K562 (cell line): ENCODE measurements around the gene PSMD4.

ENCODE experiments used
- CEBPB ChIP-seq: fragments of 450-650 bp; IDR thresholded peaks from 2 replicates; pipeline ENCODE4 v1.6.1; 2016; ENCODE audit warnings: missing genetic modification characterization, missing compliant biosample characterization
- POLR2AphosphoS5 ChIP-seq: IDR thresholded peaks from 2 replicates; pipeline ENCODE4 v1.6.1; 2011; ENCODE audit warnings: mild to moderate bottlenecking, low read depth, low read length, moderate library complexity; ENCODE audit not compliant: control insufficient read depth, insufficient read depth
- RCOR1 ChIP-seq, 2 experiments: IDR thresholded peaks; 2 replicates each; pipeline ENCODE4 v1.6.1; 2012; ENCODE audit warnings: low read depth in 2 of 2, low read length in 2 of 2, borderline replicate concordance in 1 of 2, improper control_type of control experiment in 1 of 2
- TF ChIP-seq, protein P1 (sequence below), 3 experiments: IDR thresholded peaks in 2 of 3; conservative IDR thresholded peaks in 1 of 3; 2 replicates each; pipeline ENCODE4 v1.5.1; 2011 to 2012; ENCODE audit warnings: low read length in 3 of 3, mild to moderate bottlenecking in 3 of 3, control low read depth in 2 of 3, improper control_type of control experiment in 1 of 3, inconsistent platforms in 1 of 3, low read depth in 1 of 3, mixed read lengths in 1 of 3, moderate library complexity in 1 of 3; ENCODE audit not compliant: insufficient read depth in 2 of 3
- TF ChIP-seq, protein P2 (sequence below): fragments of 200-800 bp; sonication (Bioruptor generic); IDR thresholded peaks from 2 replicates; pipeline ENCODE4 v1.6.1; 2017; ENCODE audit warnings: missing genetic modification characterization, missing compliant biosample characterization
- TF ChIP-seq, protein P3 (sequence below), 2 experiments: fragments of 450-650 bp in 1 of 2; sonication (generic) in 1 of 2; formaldehyde crosslinking in 1 of 2; IDR thresholded peaks in 1 of 2; conservative IDR thresholded peaks in 1 of 2; 2 replicates each; pipeline versions ENCODE4 v1.6.1 to v1.8.1; 2016 to 2023; ENCODE audit warnings: mild to moderate bottlenecking in 2 of 2, moderate library complexity in 2 of 2, inconsistent platforms in 1 of 2, missing genetic modification reagents in 1 of 2

DNA sequence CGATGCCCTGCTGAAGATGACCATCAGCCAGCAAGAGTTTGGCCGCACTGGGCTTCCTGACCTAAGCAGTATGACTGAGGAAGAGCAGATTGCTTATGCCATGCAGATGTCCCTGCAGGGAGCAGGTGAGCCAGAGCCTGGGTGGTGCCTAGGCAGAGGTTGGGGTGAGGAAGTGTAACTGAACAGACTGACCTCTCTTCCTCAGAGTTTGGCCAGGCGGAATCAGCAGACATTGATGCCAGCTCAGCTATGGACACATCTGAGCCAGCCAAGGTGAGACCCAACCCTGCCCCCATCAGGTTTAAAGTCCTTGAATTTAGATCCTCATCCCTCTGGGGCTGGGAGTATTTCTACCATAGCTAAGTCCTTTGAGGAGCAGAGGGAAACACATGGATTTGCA, 11.8 kb downstream of the PSMD4 start:
- TF ChIP-seq, protein P1, sequence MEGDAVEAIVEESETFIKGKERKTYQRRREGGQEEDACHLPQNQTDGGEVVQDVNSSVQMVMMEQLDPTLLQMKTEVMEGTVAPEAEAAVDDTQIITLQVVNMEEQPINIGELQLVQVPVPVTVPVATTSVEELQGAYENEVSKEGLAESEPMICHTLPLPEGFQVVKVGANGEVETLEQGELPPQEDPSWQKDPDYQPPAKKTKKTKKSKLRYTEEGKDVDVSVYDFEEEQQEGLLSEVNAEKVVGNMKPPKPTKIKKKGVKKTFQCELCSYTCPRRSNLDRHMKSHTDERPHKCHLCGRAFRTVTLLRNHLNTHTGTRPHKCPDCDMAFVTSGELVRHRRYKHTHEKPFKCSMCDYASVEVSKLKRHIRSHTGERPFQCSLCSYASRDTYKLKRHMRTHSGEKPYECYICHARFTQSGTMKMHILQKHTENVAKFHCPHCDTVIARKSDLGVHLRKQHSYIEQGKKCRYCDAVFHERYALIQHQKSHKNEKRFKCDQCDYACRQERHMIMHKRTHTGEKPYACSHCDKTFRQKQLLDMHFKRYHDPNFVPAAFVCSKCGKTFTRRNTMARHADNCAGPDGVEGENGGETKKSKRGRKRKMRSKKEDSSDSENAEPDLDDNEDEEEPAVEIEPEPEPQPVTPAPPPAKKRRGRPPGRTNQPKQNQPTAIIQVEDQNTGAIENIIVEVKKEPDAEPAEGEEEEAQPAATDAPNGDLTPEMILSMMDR (IDR thresholded peaks at IDR 0.05 in 2 of 3, conservative IDR thresholded peaks at IDR 0.05 in 1 of 3; ENCODE audit: insufficient read depth in 2 of 3, low read depth in 1 of 3, low read length in 3 of 3) = no peak
- TF ChIP-seq CEBPB (tag) (no peak), POLR2AphosphoS5 (no peak), RCOR1 (IDR thresholded peaks at IDR 0.05; ENCODE audit: borderline replicate concordance in 1 of 2, low read depth in 2 of 2, low read length in 2 of 2) (no peak)
- TF ChIP-seq, protein P2, sequence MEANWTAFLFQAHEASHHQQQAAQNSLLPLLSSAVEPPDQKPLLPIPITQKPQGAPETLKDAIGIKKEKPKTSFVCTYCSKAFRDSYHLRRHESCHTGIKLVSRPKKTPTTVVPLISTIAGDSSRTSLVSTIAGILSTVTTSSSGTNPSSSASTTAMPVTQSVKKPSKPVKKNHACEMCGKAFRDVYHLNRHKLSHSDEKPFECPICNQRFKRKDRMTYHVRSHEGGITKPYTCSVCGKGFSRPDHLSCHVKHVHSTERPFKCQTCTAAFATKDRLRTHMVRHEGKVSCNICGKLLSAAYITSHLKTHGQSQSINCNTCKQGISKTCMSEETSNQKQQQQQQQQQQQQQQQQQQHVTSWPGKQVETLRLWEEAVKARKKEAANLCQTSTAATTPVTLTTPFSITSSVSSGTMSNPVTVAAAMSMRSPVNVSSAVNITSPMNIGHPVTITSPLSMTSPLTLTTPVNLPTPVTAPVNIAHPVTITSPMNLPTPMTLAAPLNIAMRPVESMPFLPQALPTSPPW (CRISPR knock-in tag) = no peak
- TF ChIP-seq, protein P3, sequence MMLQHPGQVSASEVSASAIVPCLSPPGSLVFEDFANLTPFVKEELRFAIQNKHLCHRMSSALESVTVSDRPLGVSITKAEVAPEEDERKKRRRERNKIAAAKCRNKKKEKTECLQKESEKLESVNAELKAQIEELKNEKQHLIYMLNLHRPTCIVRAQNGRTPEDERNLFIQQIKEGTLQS (IDR thresholded peaks at IDR 0.05) = no peak
- TF ChIP-seq, protein P3 (CRISPR knock-in tag; conservative IDR thresholded peaks at IDR 0.05) = no peak
